Hepatic stellate cell (primary cell): ENCODE data around the gene VEPH1.

Source experiments
- DNase-seq: peaks from one replicate; pipeline ENCODE4 v3.0.0; 2011; ENCODE audit warnings: low spot score

Gene VEPH1

DNA sequence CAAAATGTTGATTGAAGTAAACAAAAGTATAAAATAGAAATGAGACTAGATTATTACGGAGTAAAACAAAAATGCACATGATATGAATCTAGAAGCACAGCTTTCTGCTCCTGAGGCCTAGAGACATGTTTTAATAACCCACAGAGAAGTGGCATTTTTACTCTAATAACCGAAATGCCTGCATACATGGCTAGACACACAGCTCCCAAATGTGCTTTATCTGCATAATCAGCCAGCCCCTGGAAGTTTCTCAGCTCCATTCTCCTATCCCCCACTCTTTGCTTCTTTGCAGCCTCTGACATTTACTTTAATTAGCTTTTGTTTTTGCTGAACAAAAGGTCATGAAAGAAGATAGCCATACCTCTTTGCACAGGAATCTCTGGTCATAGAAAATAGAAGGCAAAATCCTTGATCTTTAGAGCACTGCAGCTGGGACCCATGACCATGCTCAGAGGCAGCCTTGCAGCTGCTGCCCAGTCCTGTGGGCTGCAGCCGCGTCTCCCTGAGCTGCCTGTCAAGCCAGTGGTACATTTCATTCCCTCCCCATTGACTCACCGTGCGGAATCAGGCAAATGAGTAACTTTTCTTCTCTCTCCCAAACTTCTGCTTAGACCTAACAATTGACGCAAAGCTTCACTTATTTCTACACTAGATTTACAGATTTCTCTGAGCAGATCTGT is at the start of gene VEPH1:
Gene VEPH1 (minus strand): TSS at position 501 of the 680 bp plus-strand sequence. CDS start 8,067 bp downstream, outside the sequence.
- DNase-seq = no peak

DNA sequence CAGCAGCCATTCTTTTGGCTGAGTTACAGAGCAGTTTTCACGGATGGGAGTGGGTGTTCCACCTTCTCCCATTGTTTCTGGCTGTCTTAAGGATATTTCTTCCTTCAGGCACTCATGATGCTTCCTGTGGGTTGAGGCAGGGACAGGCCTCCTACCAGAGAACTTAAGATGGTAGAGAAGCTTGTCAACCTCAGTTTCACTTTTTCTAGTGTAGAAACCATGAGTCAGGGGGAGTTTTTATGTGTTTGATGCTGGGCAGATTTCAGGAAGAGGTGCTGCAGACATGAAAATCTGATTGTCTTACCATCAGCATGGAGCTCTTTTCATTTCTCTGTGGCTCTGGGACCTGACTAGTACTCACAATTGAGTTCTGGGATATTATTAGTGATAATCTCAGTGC is 48.7 kb upstream of the VEPH1 start:
- DNase-seq = no peak

DNA sequence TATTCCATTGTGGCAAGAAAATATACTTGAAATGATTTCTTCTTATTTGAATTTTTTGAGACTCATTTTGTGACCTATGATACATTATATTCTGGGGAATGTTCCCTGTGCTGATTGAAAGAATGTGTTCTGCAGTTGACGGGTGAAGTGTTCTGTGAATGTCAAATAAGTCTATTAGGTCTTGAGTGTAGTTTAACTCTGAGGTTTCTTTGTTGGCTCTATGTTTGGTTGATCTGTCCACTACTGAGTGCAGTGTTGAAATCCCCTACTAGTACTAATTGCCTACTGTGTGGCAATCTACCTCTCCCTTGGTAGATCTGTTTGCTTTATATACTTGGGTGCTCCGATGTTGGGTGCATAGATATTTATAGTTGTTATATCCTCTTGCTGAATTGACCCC is 46.3 kb upstream of the VEPH1 start:
- DNase-seq = no peak

DNA sequence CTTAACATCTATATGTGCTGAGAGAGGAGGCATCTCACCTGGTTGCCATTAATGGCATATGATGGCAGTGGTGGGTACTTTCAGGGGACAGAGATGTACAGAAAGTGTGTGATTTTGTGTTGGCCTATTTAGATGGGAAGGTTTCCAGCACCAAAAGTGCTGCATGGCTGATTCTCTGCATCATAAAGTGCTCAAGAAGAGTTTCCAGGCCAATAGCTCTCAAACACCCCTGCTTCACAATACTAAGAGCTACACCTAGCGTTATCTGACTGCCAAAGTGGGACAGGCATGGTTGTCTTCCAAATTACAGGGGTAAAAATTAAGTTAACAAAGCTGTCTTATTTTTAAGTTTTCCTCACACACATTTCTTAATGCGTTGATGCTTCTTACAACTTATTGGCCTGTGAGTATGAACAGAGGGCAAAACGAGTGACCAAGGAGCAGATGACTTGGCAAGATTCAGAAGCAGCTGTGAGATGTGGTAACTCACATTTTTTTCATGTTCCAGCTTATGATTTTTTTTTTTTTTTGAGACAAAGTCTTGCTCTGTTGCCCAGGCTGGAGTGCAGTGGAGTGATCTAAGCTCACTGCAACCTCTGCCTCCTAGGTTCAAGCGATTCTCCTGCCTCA is 41.4 kb upstream of the VEPH1 start:
- no peak for DNase-seq

DNA sequence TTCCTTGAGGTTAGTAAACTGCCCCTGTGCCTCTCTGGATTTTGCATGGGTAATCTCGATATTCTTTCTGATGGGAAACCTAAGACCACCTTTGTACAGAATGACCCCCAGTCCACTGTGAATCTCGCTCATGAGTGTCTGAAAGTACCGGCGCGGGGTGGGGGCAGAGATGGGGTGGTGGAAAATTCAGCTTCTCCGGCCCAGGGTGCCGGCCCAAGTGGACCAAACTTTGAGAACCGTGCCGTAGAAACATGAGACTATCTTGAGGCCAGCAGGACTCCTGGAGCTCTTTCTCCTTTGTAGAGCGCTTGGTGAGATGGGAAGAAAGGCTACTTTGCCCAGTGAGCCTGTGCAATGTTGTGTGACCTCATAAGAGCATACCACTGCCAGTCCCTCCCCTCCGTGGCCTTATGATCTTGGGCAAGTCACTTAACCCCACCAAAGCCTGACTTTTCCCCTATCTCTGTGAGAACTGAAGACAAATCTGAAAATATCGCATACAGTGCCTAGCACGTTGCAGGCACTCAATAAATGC is 40.4 kb upstream of the VEPH1 start:
- no peak for DNase-seq

DNA sequence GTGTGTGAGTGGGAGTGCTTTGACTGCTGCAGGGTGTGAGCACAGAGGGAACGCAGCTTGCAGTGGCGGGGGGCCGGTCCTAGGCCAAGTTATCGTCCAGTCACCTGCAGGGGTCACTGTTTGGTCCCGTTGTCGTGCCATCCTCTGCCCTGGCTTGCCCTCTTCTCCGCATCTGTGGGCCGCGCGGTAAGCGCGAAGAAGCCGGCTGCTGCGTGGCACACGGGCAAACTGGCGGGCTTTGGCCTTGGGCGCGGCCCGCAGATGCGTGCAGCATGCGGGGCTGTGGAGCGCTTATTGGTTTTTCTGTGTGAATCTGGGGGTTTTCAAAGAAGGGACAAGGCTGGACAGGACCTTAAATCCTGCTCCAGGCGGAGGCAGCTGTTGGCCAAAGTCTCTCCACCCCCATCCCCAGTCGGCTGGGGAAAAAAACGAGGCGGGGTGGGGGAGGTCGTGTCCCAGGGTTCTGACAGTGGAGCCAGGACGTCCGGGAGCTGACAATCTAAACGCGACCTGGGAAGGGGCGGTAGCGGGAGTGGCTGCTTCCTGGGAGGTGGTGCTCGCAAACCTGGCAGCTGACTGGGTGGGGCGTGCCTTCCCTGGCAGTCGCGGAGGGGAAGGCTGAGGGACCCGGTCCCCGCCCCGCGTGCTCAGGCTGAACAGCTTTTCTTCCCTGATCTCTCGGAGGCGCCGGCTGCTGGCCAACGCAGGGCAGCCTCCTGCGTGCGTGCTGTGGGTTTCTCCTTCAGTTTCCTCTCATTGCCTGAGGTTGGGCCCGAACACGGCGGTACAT is 39.7 kb upstream of the VEPH1 start:
- peak; percentile 64 for DNase-seq

DNA sequence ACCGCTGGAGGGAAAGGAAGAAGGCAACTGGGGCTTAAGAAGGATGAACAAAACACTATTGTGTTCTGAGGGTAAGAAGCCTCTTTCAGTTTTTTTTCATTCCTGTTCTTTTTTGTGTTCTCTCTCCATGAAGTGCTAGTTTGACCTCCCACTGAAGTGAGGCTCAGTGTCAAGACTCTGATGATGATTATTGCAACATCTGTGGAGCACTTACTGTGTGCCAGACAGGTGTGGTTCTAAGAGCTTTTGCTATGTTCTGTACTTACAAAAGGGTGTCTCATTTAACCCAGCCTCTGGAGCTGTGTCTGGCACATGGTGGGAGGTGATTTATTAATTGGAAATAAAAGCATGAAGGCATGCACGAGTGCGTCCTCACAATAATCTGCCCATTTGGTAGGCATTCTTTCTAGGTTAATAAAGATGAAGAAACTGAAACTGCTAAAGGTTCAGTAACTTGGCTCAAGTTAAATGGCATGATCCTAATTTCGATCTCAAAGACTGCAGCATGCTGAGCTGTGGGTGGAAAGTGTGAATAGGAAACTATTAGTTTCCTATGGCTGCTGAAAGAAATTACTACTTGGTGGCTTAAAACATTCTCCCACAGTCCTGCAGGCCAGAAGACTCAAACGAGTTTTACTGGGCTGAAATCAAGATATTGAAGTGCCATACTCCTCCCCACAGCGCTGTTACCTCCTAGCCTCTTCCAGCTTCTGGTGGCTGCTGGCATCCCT is 38.5 kb upstream of the VEPH1 start:
- DNase-seq = no peak

DNA sequence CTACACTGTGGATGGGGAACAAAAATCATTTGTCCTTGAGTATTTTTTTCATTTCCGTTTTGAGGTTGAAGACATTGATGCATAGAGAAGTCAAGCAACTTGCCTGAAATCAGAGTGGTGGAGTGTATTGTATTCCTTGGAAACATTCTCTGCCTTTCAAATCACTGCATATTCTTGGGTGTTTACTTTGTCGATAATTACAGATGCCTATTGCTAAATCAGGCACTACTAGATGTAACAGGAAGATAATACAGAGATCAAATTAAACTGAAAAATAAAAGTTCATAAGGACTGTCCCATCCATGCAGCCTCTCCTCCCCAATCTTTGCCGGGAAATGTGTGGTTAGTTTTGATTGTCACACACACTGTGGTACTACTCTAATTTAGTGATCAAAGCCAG is 37.4 kb upstream of the VEPH1 start:
- no peak for DNase-seq

DNA sequence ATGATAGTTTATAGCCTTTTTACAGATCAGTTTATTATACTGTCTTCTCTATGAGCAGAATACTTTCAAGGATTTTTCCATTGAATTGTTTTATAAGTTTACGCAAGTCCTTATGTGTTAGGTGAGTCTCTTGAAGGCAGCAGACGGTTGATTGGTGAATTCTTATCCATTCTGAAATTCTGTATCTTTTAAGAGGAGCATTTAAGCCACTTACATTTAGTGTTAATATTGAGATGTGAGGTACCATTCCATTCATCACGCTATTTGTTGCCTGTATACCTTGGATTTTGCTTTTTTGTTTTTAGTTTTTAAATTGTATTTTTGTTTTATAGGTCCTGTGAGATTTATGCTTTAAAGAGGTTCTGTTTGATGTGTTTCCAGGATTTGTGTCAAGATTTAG is 32.5 kb upstream of the VEPH1 start:
- DNase-seq = no peak

DNA sequence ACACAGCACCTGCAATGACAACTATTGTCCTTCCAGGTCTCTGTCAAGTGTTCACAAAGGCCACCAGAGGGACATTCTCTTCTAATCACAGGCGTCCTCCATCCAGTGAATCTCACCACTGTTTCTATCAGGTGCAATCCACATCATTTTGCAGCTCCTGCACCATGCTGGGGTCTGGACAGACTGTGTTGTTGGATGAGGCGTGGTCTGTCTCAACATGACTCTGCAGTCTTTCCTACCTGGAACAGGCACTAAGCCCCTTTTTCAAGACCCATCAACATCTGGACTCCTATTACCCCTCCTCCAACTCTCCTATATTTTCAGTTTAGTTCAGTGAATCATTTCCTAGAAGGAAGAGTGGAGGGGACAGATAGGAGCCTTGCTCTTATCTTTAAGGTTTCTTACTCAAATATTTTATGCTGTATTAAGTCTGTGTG is 31.5 kb upstream of the VEPH1 start:
- no peak for DNase-seq

DNA sequence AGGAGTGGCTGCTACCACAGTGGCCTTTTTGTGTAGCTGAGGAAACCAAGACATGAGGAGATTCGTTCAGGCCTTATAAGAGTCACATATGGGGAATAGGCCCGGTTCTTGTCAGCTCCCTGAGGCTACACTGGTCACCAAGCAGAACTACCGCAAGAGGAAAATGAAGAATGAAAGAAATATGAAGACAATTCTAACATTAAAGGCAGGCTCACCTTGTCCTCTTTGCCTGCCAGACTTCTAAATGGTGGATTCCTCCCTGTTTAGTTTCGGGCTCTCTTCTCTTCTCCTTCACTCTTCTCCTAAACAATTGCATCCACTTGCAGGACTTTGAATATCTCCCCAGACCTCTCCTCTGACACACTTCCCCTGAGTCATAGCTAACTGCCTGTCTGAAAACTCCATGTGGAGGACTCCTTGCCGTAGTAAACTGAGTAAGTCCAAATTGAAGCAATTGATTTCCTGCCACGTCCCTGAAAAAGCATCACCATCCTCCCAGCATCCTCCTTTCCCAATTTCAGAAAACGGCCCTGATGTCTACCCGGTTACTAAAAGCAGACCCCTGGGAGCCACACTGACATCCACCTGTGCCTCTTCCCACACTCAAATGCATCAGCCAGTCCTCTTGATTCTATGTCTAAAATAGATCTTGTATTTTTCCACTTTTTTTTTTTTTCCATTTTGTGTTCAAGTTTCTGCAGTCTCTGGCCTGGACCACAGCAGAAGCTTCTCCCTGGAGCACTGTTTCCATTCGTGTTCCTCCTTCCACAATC is 30.3 kb upstream of the VEPH1 start:
- DNase-seq = peak; percentile 52

DNA sequence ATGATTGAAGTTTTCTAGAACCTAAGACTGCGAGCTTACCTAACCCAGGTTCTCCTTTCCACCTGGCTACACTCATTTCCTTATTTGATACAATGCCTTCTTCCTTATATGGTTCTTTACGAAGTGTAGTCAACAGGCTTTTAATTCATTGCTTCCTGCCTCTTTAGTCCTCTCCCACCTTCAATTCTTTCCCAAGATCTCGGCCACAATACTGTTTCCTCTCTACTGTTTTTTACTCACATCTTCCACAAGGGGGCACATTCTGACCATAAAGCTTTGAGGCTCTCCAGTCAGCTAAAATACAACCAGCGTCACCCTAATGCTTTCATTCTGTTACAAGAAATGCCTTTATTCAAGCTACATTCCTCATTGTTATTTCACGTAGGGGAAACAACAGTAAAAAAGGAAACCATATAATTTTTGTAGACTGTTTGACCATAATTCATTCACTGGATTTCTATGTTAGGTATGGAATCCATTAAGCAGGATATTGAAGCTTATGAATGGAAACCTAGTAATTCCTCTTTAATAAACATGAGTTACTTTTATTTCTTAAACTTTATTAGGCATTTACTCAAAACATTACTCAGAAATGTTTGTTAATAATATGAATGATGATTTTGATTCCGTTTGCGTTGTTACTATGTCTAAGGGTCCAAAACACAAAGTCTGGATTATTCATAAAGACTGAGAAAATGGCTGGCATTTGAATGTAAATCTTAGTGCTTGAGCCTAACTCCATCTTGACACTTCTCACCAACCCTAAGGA is 29.5 kb upstream of the VEPH1 start:
- DNase-seq = peak; percentile 51

DNA sequence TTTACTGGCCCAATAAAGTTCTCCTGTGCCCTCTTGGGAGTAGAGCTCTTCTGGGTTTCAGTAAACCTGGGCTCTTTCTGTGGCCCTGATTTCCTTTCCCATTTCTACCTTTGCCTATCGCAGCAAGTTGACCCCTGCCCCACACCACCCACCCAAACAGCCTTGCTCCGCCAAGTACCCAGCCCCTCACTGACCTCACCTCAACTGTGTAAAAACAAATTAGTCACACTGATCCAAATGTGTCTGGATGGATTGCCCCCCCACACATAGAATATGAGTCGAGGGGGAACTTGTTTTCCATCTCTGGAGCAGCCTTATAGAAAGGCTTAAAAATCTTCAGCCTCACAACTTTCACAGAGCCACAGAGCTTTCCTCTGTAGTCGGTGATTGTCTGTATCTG is 28.6 kb upstream of the VEPH1 start:
- DNase-seq = no peak

DNA sequence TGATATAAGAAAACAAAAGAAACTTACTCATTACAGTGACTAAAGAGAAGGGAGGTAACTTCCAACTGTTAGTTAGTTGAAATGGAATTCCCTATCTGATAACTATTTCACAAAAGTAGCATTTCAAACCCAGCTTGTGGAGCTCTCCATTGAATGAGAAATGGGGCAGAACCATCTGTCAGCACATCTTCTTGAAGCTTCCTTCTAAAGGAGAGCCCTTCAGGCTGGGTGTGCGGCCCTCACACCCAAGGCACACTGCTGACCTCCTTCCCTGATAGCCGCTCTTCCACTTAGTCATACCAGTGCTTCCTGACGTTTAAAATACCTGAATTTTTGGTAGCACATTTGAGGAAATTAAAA is 28.1 kb upstream of the VEPH1 start:
- no peak for DNase-seq

DNA sequence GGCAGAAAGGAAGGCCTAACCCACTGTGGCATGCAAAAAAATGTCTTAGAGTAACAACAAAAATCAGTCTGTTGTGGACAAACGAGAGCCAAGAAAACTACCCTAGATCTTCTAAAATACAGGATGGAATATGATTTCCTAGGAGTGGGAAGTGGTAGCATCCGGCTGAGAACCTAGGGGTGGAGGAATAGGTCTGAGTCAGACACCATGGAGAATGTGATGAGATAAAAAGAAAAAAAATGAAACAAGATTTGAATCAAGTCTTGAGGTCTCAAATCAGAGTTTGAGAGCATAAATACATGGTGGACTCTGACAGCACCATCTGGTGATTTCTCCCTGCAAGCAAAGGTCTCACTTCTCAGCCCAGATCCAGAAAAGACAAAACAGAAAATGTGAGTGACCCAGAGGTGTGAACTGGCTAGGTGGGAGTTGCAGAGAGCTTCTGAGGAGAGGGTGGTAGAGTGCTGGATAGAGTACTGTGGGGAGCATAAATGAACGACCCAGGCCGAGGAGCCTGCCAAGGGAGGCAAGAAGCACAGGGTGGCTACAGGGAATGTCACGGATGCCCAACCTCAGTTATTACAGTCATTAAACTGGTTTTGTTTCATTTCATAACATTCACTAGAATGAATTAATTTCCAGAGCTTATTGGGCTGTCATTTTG is 27.6 kb upstream of the VEPH1 start:
- DNase-seq = no peak

DNA sequence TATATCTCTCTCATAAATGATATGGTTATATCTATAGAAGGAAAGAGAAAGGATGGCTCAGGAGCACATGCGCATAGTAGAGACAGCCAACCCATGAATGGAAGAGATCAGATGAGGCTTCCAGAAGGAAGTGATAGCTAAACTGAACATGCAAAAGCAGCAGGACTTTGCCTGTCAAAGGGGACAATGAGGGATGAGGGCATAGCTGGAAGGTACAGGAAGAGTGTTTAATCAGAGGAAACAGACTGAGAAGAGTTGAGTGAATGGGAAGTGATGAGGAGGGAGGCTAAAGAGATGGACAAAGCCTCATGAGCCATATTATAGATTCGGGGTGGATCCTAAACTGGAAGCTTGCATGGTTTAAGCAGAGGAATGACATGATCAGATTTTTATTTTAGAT is 26.5 kb upstream of the VEPH1 start:
- no peak for DNase-seq

DNA sequence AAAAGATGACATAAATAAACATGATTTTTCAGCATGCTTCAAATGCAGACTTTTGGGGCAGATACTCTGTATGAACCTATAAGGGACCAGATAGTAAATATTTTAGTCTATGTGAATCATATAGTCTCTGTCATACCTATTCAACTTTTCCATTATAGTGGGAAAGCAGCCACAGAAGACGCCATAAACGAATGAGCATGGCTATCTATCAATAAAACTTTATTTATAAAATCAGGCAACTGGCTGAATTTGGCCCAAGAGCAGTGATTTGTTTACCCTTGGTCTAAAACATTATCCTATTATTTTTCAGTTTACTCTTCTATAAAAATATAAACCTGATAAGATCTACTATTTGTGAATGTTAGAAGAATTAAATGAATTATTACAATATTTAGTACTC is 25.9 kb upstream of the VEPH1 start:
- DNase-seq = no peak

DNA sequence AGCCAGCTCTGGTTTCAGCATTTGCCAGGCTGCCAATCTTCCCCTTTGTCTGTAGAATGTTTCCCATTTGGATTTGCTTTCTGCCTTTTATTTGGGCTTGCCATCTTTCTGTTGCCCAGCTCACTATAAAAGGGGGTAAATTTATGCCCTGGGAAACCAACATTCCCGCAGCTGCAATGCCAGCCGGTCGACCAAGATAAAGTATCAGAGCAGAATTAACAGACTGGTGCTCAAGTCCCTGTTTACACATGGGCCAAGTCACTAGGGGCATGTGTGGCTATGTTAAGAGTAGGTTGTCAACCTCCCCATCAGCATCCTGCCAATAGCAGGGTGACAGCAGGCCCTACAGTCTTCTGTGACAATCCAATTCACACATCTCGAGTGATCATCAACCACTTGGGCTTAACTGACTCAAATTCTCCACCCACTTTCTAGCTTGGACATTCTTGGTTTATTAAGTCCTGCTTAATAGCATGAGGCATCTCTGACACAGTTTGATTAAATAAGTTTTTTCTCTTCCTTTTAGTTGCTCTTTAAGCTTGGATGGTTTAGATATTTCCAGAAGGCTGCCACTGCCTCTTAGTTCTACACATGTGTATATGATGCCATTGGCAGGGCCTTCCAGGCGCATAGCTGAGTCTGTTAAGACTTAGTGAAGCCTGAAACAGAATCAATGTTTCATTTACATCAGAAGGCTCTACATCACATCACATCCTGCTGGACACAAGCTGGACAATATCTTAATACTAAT is 24.1 kb upstream of the VEPH1 start:
- DNase-seq = no peak

DNA sequence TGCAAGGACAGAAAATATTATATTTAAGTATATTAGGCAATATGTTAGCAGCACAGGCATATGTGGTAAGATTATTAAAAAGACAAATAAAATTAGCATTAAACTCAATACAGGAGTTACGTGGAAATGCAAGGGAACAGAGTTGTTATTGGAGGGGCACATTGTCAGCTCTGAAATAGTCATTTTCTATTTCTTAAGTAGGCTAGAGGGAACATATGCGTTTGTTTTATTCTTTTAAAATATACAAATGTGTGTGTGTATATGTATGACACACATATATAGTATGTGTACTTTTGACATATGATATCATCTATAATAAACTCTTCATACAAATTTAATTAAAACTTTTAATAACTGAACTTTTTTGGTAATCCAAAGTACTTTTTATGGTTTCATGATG is 22.8 kb upstream of the VEPH1 start:
- DNase-seq = no peak

DNA sequence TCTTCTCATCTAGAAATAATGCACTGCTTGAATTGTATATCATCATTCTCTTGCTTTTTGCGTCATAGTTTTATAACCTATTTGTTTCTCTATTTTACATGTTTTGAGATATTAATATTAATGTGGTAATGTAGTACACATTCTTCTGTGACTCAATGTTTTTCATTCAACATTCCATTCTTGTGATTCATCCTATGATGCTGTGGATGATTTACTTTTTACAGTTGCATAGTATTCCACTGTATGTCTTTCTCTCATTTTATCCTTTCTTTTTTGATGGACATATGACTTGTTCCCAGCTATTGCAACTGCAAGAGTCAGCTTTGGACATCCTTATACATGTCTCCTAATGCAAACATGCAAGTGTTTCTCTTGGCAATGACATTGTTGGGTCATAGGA is 20.6 kb upstream of the VEPH1 start:
- no peak for DNase-seq
